A673 (cell line): ENCODE results near the gene FUT8. TPM values are rescaled to one million over a fixed set of nuclear protein-coding genes. Genes with fewer than 3 reads are reported as not detected.

Experiments
- BruUV-seq: library from RNA; stranded (reverse); fragments of 400-500 nt; replicated peaks from 2 replicates; lab custom pipeline; 2021; lab: Mats Ljungman, UMichigan
- CTCF ChIA-PET: fragments of 300-600 bp; sonication (Branson Sonifier 250); formaldehyde crosslinking; loops from one replicate; lab custom pipeline; 2022; ENCODE audit warnings: antibody characterized with exemption; lab: Charles Lee
- POLR2A ChIA-PET: fragments of 300-600 bp; sonication (Branson Sonifier 250); formaldehyde crosslinking; loops from one replicate; lab custom pipeline; 2022; ENCODE audit warnings: antibody characterized with exemption; ENCODE audit not compliant: low non-redundant PET; lab: Charles Lee
- DNase-seq: peaks from one replicate; pipeline ENCODE4 v3.0.0-alpha.2; 2015; ENCODE audit warnings: low spot score
- H3K27ac ChIP-seq: fragments of 200-600 bp; sonication (generic); 2 replicates; pipeline ENCODE4 v1.5.1; 2016; ENCODE audit warnings: mixed run types, low read depth, mild to moderate bottlenecking, mixed read lengths, antibody characterized with exemption, low read length; ENCODE audit not compliant: poor library complexity, severe bottlenecking
- H3K27me3 ChIP-seq: fragments of 200-600 bp; sonication (generic); replicated peaks from 2 replicates; pipeline ENCODE4 v1.6.1; 2017; ENCODE audit warnings: mixed run types, low read depth, mild to moderate bottlenecking, mixed read lengths, antibody characterized with exemption, low read length; ENCODE audit not compliant: insufficient read depth, poor library complexity
- H3K36me3 ChIP-seq: fragments of 200-600 bp; sonication (generic); 2 replicates; pipeline ENCODE4 v1.6.1; 2016; ENCODE audit warnings: mixed run types, mild to moderate bottlenecking, mixed read lengths, antibody characterized with exemption, low read length; ENCODE audit not compliant: insufficient read depth, poor library complexity, severe bottlenecking
- H3K4me1 ChIP-seq: fragments of 200-600 bp; sonication (generic); 2 replicates; pipeline ENCODE4 v1.6.1; 2017; ENCODE audit warnings: mixed run types, mild to moderate bottlenecking, mixed read lengths, antibody characterized with exemption, low read length; ENCODE audit not compliant: insufficient read depth, poor library complexity, severe bottlenecking
- H3K4me3 ChIP-seq: fragments of 200-600 bp; sonication (generic); 2 replicates; pipeline ENCODE4 v1.5.1; 2016; ENCODE audit warnings: low read depth, mixed run types, mild to moderate bottlenecking, mixed read lengths, low read length; ENCODE audit not compliant: poor library complexity, severe bottlenecking
- H3K9me3 ChIP-seq: fragments of 200-600 bp; sonication (generic); 2 replicates; pipeline ENCODE4 v1.6.1; 2016; ENCODE audit warnings: mixed run types, low read depth, mild to moderate bottlenecking, mixed read lengths, antibody characterized with exemption, low read length; ENCODE audit not compliant: poor library complexity, severe bottlenecking
- CTCF ChIP-seq: fragments of 300-800, 200-600 bp; sonication (generic); conservative IDR thresholded peaks from 2 replicates; pipeline ENCODE4 v1.5.1; 2017; ENCODE audit warnings: low read depth, mild to moderate bottlenecking, antibody characterized with exemption, low read length, moderate library complexity, mixed read lengths
- EZH2 ChIP-seq: fragments of 200-600 bp; sonication (generic); IDR thresholded peaks from 2 replicates; pipeline ENCODE4 v1.6.1; 2017; ENCODE audit warnings: borderline replicate concordance, low read depth, mild to moderate bottlenecking, mixed read lengths, antibody characterized with exemption, low read length; ENCODE audit not compliant: poor library complexity, severe bottlenecking
- intact Hi-C: fragments of 100-400 bp; cut with micrococcal nuclease; formaldehyde crosslinking; loops from one replicate; pipeline ENCODE4 v1.10.0; 2022; ENCODE audit not compliant: unreplicated experiment
- total RNA-seq: library from RNA; stranded (reverse); gene quantifications from 2 replicates; pipeline ENCODE4 v1.2.3, GENCODE V29; 2021

Gene FUT8
- total RNA-seq, 1 experiment from 2014 or later, result 11.0 TPM

DNA sequence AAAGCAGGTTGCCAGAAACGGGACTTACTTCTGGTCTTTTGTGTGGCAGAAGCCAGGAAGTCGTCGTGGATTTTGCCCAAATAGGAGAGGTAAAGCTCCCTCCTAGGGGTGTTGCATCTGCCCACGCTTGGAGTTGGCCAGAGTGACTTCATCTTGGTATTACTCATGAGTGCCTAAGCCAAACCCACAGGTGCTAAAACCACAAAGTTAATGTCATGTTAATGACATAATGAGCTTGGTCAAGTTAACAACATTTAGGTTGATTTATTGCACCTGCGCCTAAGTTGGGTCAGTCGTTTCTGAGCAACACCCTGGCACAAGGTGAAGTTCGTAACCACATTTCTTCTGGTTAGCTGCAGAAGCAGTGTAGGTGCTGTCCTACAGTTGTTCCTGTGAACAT, 225.2 kb downstream of the FUT8 start:
- BruUV-seq, result no TSS peak
- intact Hi-C loops, result no loop called here
- ChIA-PET CTCF (no interaction called here), POLR2A (no interaction called here)
- TF ChIP-seq EZH2, result no peak
- TF ChIP-seq CTCF, result no peak
- Histone ChIP-seq H3K36me3 (no peaks in the 10 kb centered on the region), H3K27me3 (no peaks in the 10 kb centered on the region), H3K27ac (no peak overlapping the region), H3K4me1 (no peaks in the 10 kb centered on the region), H3K4me3 (no peak overlapping the region), H3K9me3 (no peaks in the 10 kb centered on the region)
- DNase-seq, result no peak

DNA sequence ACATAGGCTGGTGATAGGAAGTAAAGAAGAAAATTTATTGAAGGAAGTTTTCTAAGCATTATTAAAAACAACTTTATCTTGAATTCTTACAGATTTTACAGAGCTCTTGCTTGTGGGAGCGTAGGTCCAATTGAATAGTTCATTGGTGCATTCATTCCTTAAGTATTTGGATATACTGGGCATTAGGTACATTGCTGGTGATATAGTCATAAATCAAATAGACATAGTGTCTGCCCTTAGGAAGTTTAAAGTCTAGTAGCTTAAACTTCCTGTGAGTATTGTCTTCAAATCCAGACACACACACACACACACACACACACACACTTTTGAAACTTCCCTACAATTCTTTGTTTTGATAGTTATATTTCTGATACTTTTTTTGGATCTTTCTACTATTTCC, 226.7 kb downstream of the FUT8 start:
- intact Hi-C loops, result no loop called here
- Histone ChIP-seq H3K4me1 (no peaks in the 10 kb centered on the region), H3K27ac (no peak overlapping the region), H3K9me3 (no peaks in the 10 kb centered on the region), H3K36me3 (no peaks in the 10 kb centered on the region), H3K27me3 (no peaks in the 10 kb centered on the region), H3K4me3 (no peak overlapping the region)
- DNase-seq, result no peak
- ChIA-PET CTCF (no interaction called here), POLR2A (no interaction called here)
- TF ChIP-seq CTCF (no peak), EZH2 (no peak)
- no TSS peak for BruUV-seq

DNA sequence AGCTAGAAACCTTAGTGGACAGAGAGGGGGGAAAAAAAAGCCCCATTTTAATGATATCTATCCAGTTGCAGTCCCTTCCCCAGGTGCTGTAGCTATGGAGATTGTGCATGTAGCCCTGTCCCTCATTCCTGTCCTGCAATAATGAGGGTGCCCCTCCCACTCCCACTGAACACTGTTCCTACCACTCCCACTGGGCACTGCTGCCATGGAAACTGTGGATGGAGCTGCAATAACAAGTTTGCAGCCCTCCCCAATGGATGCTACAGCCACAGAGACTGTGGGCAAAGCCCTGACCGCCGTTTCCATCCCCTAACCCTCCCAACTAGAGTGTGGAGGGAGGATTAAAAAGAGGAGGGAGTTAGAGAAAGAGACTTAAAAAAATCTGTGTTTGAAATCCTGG, 238.3 kb downstream of the FUT8 start:
- DNase-seq, result no peak
- no peak overlapping the region for H3K4me3 ChIP-seq
- intact Hi-C loops, result no loop called here
- no peaks in the 10 kb centered on the region for H3K9me3 ChIP-seq
- H3K4me1 ChIP-seq, result no peaks in the 10 kb centered on the region
- POLR2A ChIA-PET, result no interaction called here
- no peak for TF ChIP-seq EZH2
- no peak for TF ChIP-seq CTCF
- no peak overlapping the region for H3K27ac ChIP-seq
- CTCF ChIA-PET, result no interaction called here
- H3K27me3 ChIP-seq, result no peaks in the 10 kb centered on the region
- no peaks in the 10 kb centered on the region for H3K36me3 ChIP-seq
- BruUV-seq, result no TSS peak
